ENCODE results near the gene TXNL4A.
"Not testable (repeated sequence)": the region's sequence is repeated elsewhere in the genome, so short reads cannot be mapped to it uniquely, and the experiment has no call there.

GRCh38 chr18:80027719-80028118 is 39.4 kb upstream of the TXNL4A start:
- not testable (repeated sequence) for TF ChIP-seq POLR2A, CTCF (IDR thresholded peaks at IDR 0.05)

Measured in right lobe of liver (tissue), 4 donors.